Activated CD4-positive, alpha-beta T cell treated with anti-CD3 and anti-CD28 coated beads for 24 hours (primary cell): ENCODE results near the gene URB1.
"Not testable (repeated sequence)": the region's sequence is repeated elsewhere in the genome, so short reads cannot be mapped to it uniquely, and the experiment has no call there.

Experiments used
- DNase-seq, 2 donors: peaks; one replicate each; pipeline ENCODE4 v3.0.0-alpha.2; 2020; ENCODE audit warnings: low read depth in 2 of 2

Gene URB1

DNA sequence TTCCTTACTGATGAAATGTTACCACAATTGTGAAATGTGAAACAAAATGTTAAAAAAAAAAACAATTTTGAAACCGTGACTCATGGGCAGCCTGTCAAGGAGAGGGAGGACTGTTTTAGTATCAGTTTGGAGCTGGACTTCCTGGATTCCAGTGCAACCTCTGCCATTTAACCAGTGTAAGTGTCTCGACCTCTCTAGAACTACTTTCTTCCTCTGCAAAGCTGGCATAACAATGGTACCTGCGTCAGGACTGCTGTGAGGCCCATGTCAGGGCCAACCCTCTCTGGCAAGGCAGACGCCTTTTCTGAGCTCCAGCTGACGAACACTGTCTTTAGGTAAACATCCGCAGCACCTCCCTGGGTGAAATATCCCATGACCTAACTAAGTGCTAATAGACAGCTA, 20.9 kb downstream of the URB1 start:
- no peak for DNase-seq

DNA sequence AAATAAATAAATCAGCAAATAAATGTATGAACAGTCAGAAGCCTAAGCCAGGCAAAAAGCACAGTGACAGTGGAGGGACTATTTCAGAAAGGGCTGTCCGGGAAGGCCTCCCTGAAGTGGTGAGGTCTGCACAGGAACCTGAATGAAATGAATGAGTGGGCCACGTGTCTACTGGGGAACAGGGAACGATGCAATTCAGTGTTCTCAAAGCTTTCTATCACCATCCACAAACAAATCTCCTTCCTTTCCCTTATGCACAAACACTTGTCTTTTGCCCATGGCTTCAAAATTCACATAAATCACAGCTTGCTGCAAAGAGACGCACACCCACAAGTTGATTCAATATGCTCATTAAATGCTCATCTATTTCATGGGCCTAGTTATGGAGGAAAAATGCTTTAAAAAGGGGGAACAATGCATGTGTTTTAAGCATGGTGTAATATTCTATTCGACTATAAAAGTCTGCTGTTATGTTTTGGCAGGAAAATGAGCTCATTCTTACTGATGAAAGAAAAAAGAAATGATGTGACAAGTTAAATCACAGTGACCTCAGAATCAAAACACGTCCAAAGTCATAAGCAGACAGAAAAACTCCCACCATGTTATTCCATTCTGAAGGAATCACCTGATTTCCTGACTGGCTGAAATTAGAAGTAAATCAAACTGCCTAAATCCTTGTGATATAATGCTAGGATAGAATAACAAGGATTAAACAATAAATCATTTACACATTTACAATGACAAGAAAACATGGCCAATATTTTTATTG, 21.6 kb downstream of the URB1 start:
- no peak for DNase-seq

DNA sequence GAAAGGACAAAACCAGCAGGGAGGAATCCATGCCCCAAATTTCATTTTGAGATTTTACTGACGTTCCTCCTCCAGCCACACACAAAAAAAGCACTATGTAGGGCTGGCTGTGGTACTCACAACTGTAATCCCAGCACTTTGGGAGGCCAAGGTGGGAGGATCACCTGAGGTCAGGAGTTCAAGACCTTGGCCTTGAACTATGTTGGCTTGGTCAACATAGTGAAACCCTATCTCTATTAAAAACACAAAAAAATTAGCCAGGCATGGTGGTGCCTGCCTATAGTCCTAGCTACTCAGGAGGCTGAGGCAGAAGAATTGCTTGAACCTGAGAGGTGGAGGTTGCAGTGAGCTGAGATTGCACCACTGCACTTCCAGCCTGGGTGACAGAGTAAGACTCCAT, 23.9 kb downstream of the URB1 start:
- not testable (repeated sequence) for DNase-seq

DNA sequence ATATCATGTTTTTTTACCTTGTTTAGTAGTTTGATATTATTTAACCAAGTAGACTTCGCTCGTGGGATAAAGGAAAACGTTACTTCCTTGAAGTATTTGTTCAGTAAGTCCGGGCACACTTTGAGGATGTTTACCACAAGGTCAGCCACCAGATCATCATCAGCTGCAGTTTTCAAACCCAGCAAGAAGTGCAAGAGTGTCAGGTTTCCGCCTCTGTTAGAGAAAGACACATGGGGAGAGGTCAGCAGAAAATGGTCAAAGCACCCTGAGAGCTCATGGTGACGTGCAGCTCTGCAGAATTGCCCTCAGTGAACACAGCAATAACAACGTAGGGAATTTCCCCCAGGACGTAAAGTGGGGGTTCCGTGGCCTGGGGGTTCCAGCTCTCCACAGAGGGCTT, 24.4 kb downstream of the URB1 start:
- DNase-seq = no peak

DNA sequence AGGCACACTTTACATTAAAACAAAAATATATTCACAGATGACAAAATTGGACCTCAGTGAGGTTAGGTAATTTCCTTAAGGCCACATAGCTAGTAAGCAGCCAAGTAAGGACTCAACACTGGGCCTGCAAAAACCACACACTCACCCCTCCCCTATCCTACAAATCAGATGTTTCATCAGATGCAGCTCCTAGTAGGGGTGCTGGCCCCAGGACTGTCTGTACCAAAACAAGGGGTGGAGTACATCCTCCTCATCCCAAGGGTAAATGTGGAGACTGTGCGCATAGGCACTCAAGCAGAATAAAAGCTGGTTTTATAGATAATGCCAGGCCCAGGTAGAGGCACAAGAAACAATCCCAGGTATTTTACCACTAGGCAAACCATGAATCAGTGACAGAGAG, 25.7 kb downstream of the URB1 start:
- DNase-seq = no peak

DNA sequence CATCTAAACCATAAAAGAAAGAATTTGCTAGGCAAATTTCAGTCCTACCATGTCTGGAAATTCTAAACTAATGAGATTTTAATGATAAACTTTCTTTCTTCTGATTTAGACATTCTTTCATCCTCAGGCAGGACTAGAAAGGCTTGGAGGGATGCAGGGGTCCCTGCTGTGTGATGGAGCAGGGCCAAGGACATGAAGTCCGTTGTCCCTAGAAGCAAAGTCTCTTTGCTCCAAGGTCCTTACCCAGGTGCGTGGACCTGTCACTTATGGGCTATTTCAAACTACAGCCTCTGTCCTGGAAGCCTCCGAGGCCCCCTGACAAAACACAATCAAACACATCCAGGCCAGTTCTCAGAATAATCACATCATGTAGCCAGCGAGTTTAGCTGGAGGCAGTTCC, 26.6 kb downstream of the URB1 start:
- DNase-seq = no peak

DNA sequence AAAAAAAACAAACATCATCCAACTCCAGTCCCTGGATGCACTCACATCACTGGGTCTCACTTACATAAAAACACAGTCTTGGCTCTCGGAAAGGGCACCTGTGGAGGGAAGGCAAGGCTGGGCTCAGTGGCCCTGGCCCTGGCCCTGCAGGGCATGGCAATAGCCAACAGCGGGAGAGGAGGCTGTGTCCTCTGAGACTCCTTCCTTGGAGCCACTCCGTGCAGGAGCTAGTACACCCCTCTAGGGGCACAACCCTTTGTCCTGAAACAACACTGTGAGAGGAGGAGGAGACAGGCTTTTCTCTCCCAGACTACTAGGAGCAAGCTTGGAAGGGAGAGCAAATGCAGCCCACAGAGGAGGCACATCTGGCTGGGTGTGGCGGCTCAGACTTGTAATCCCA, 28.0 kb downstream of the URB1 start:
- DNase-seq = no peak

DNA sequence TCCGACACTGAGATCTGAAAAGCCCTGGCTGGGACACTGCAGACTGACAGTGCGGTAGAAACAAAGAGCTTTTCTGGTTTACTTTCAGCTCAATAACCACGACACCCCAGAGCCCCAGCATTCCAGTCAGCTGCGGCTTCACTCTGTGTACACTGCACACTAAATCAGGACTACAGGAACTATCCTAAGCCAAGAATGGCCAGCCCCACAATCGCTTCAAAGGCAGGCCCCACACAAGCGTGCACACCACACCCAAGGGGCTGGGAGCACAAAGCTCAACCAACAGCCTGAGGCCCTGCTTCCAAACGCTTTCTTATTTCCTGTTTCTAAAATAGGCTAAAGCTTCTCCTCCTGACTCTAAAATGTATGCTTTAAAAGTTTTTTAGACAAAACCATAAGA, 28.4 kb downstream of the URB1 start:
- DNase-seq = no peak

DNA sequence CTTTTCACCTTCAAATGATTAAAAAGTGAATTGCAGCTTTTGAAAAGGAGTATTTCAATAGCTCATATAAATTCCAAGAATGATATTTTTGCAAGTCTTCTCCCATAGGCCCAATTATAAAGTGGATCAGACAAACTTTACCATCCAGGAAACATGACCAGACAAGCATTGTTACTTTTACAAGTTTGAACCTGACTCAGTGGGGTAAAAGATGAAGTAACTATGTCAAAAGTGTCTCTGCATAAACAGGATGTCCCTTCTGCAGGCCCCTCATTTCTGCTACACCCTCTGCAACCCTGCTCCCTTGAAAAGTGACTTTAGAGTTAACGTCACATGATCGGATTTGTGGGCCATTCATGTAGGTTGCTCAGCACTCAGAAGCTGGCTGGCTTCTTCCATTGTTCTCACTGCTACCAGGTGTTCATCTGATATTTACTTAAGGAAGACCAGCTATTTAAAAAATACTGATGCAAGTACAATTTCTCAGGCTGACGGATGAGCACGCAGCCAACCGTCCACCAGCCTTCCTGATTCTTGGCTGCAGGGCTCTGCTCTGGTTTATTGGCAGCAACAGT, 32.3 kb downstream of the URB1 start:
- no peak for DNase-seq

DNA sequence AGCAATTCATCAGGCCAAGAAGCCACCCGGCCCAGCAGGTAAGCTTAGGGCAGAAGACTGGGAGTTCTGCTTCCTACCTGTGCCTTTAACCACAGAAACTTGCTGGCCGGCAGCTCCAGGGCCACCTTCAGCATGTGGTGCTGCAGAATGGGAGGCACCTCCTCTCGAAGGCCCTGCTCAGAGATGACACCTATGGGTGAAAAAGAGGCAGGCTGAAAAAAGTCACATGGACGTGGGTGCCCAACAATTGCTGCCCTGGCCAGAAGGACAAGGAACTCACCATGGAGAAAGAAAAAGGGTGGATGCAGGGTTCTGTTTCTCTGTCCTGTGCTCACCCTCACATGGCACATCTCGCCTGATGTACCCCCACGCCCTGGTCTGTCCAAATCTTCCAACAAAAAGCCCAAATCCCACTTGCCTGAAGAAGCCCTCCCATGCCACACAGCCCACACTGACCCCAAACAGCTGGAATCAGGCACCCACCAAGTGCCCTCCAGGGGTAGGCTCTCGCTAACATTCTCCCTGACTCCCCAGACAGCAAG, 33.0 kb downstream of the URB1 start:
- no peak for DNase-seq

DNA sequence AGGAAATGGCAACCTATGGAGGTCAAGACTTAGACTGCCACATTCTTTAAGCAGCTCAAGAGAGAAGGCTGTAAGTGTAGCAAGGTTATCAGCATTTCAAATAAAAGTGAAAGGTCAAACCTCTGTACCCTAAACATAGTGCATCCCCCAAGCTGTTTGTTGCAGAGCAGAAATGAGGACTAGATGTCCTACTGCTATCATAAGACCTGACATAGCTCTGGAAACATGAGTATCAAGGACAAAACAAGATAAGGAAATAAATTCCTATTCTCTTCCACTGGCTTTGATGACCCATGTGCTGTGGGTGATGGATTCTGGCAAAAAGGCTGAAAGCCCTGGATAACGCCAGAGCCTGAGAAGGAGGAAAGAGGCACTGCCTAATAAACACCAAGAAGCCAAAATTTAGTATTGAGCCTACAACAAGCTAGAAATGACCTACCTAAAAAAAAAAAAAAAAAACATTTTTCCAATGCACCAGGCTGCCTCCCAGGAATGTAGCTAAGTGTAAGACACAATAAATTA, 35.9 kb downstream of the URB1 start:
- DNase-seq = no peak

DNA sequence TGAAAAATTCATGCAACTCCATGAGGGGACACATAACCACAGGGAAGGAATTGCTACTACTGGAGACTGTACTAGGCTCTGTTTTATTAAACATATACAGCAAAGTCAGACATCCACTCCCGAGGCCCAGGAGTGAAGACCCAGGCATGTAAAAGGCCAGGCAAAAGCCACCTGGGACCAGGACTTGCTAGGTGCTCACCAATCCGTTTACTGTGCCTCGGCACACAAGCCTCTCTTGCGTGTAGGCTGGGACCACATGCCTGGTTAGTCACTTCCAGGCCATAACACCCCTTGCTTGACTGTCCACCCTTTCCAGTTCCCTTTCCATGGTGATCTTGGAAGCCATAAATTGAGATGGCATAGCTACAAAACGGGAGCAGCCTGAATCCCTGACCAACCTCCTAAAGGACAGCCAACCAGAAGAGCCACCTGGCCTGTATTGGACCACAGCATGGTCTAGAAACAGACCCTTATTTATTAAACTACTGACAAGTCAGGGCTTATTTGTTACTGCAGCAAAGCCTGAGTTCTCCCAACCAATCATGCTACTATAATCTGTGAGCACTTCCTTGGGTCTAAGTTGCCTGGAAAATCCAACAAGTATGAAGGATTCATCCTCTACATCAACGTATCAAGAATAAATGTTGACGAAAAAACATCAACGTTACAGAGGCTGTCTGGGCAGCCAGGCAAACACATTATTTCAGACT, 39.7 kb downstream of the URB1 start:
- no peak for DNase-seq

DNA sequence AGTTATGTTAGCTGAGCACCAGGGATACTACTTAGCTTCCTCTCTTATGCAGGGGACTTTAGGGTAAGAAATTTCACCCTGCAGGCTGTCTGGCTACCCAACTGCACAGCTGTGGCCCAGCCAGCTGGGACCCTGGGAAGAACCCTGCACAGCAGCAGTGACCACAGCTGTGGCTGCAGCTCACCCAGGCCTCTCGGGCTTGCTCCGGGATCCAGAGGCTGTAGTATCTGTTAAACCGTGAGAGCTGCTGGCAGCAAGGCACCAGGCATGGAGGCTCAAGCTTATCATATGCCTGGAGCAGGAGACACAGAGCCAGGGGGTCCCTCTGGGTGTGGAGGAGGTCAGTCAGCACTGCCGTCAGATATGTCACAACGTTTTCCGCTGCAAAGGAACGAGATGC, 40.3 kb downstream of the URB1 start:
- DNase-seq = no peak

DNA sequence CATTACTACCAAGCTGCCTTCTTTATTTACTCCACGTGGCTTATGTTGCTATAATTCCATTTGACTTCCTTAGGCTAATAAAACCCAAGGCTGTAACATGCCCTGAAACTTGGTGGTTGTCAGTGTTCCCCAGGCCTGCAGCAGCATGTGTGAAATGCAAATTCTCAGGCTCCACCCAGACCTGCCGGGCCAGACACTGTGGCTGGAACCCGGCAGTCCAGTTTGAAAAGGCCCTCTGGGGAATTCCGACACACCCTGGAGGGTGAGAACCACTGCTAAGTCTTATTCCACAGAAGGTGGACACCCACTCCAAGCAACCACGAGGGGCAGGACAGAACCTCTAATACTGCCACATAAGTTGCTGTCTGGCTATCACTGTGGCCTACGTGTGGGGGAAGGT, 41.4 kb downstream of the URB1 start:
- DNase-seq = no peak

DNA sequence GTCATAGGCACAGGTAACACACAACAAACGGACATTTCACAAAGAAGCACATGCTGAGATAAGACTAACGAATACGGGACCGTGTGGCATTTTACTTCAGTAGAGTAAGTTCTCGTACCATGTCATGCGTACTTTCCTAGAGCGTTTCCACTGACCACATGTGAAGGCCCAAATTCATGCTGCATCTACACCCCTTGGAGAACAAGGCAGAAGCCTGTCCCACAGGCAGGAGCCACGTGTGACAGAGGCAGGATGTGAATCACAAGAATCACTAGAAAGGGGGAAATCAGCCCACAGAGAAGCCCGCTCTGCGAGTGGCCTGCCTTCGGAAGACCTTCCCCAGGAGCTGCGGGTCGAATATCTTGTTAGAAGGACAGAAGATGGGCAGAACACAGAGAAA, 41.8 kb downstream of the URB1 start:
- no peak for DNase-seq

DNA sequence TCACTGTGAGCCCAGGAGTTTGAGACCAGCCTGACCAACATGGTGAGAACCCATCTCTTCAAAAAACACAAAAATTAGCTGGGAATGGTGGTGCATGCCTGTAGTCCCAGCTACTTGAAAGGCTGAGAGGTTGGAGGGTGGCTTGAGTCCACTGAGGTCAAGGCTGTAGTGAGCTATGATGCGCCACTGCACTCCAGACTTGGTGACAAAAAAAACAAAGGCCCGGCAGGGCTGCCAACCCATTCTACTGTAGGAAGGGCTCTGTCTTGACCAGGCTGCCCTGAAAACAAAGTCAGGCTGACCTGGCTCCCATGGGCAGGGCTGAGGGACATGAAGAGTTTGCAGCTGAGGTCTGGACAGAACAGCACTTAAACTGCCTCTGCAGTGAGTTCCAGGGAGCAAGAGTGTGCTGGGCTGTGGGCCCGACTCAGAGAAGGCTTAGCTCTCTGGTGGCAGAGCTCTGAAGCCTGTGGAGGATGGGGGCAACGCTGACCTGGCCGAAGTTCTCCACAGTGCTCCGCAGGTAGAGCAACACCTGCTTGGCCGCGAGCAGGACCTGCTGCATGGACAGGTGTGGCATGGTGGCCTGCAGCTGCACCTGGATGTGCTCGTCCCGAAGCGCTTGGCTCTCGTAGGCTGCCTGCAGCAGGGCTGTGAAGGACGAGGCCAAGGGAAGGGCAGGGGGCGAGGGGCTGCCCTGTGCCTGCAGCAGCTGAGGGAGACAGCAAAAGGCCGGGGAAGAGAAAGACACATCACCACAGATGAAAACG, 42.4 kb downstream of the URB1 start:
- DNase-seq = no peak

DNA sequence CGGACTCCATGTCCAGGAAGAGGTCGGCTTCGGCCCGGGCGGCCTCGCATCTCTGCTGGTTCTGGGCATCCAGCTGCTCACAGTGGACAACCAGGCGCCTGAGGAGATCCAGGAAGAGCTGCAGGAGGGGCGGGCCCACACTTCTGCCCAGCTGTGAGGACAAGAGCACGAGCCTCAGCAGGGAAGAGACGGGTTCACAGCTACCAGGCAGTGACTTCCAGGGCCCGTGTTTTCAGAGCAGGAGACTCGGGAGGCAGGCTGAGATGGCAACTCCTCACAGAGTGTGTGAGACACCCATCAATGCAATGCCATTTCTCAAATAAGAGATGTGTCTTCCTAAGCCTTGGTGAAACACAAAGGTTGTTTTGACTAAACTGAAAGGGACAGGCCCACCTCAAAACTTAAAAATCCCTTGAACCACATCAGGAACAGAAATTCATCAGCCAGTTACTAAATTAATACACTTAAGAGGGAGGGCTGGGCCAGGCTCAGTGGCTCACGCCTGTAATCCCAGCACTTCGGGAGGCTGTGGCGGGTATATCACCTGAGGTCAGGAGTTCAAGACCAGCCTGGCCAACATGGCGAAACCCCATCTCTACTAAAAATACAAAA, 43.4 kb downstream of the URB1 start:
- no peak for DNase-seq

DNA sequence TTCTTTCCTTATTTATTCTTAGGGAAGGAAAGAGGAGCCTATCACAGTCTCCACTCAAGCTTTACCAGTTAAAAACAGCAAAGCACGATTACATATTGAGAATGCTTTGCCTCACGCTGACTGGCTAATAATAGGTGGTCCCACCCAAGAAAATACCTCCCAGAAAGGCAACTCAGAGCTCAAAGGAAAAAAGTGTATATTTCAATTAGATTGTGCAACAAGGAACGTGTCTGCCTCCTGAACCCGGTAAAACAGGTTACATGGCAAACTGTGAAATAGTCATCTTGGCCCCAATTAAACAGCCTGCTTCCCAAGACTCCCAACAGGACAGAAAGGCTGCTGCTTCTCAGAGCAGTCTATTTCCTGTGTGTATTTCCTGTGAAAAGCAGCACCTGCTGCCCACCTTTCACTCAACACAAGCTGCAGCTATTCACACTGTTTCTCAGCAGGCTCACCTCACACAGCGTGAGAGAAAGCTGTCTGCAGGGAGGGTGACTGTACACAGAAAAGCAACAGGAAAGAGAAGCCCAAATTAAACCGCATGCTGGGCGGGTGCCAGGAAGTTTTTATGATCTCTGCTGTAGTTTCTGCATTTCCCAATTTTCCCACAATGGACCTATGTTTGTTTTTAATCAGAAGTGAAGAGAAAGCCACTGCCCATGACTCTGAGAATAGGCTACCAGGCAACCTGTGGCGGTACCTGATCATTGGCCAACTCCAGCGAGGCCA, 44.0 kb downstream of the URB1 start:
- no peak for DNase-seq

DNA sequence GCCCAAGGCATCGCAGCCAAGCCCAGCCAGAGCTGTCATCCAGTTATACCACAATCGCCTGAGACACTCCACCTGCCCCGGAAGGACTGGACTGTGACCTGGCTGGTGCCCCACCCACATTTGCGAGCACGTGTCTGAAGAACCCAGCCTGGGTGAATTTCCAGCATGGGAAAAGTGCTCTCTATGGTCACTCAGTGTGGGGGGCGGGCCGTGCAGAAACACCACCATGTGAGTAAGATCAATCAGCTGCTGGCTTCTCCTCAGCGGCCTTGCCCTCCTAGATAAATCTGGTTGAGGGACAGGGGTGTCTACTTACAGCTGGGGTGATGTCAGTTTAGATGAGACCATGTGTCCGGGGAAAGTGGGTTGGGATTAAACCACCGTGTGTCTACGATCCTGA, 44.8 kb downstream of the URB1 start:
- no peak for DNase-seq

DNA sequence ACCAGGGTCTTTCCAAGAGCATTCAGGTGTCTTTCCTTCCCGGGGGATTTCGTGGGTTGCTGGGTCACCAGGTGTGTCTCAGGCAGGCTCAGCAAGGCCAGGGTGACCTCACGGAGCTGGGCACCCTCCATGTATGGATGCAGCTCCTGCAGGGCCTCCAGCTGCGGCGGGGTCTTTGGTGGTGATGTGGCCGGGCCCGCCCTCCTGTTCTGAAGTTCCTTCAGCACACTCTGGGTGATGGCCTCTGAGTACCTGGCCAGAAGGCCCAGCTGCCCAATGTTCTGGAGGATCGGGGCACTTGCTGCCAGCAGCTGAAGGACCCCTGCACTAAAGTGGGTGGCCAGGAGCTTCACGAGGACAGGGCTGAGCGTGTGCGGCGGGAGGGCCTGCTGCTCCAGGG, 45.5 kb downstream of the URB1 start:
- DNase-seq = no peak

DNA sequence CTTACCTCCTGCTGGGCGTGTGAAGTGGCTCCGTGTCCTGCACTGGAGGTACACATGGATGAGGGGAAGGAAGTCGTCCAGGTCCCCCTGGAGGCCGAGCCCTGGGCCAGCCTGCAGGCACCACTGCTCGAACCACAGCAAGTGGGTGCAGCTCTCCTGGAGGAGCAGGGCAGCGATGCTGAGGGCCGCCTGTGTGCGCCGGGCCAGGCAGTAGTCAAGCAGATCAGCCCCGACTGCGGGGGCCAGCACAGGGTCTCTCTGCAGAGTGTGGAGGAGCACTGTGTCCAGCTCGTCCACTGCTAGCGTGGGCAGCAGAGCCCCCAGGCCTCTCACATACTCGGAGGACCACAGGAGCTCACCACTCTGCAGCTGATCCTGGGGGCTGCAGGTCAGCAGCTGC, 45.9 kb downstream of the URB1 start:
- no peak for DNase-seq
